HL-60 (cell line): ENCODE measurements around the gene SNORC.

ENCODE experiments used
- DNase-seq, 2 experiments: peaks; one replicate each; pipeline ENCODE4 v3.0.0-alpha.2; 2010 to 2020; ENCODE audit warnings: low read depth in 1 of 2, low spot score in 1 of 2
- H3K27ac ChIP-seq: fragments of 250-450 bp; sonication (Bioruptor Pico); replicated peaks from 2 replicates; pipeline ENCODE4 v1.5.1; 2020; ENCODE audit warnings: mild to moderate bottlenecking, moderate library complexity
- H3K27me3 ChIP-seq: fragments of 250-450 bp; sonication (Bioruptor Pico); 2 replicates; pipeline ENCODE4 v1.5.1; 2021; ENCODE audit warnings: mild to moderate bottlenecking, moderate library complexity; ENCODE audit not compliant: insufficient read depth, poor library complexity, severe bottlenecking
- H3K4me3 ChIP-seq: replicated peaks from 2 replicates; pipeline ENCODE4 v1.5.1; 2011; ENCODE audit warnings: mild to moderate bottlenecking, control low read depth, low read length; ENCODE audit not compliant: insufficient read depth
- GABPA ChIP-seq: IDR thresholded peaks from 2 replicates; pipeline ENCODE4 v1.6.1; 2012; ENCODE audit warnings: low read depth
- POLR2AphosphoS5 ChIP-seq: IDR thresholded peaks from 2 replicates; pipeline ENCODE4 v1.6.1; 2012; ENCODE audit warnings: low read depth
- SPI1 ChIP-seq: IDR thresholded peaks from 2 replicates; pipeline ENCODE4 v1.6.1; 2012; ENCODE audit warnings: low read depth, mild to moderate bottlenecking, borderline replicate concordance
- TF ChIP-seq, protein P1 (sequence below): IDR thresholded peaks from one replicate; pipeline ENCODE4 v1.5.1; 2011; ENCODE audit warnings: low read length, control low read depth, inconsistent platforms; ENCODE audit not compliant: insufficient read depth
- TF ChIP-seq, protein P2 (sequence below): IDR thresholded peaks from 2 replicates; pipeline ENCODE4 v1.6.1; 2012; ENCODE audit warnings: low read depth; ENCODE audit not compliant: insufficient replicate concordance

The SNORC gene

DNA sequence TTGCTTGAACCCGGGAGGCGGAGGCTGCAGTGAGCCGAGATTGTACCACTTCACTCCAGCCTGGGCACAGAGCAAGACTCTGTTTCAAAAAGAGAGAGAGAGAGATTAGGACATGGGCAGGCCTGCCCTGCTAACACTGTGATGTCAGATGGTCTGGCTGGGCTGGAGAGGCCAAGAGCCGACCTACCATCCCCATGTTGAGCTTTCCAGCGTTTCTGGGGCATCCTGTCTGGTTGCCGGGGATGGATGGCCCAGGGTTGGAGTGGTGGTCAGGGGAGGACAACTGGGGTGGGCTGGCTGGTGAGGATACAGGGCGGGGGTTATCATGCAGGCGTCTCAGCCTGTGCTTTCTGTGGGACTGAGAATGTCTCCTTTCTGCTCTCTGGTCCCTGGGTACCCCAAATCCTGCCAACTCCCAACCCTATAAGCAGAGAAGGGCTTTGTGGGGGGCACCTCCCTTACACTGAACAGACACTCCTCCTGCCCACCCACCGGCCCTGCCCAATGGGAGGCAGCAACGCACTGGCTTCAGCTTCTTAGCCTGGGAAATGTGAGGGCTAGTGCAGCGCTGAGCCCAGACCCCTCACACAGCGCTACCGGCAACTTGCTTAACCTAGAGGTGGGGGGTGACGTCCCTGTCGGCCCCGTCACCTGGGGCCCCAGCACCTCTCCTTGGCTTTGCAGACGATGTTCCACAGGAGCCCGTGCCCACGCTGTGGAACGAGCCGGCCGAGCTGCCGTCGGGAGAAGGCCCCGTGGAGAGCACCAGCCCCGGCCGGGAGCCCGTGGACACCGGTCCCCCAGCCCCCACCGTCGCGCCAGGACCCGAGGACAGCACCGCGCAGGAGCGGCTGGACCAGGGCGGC, 5.4 kb downstream of the SNORC start:
- Histone ChIP-seq H3K27ac (no peak overlapping the region), H3K4me3 (peak overlapping the region; percentile 68), H3K27me3 (no peaks in the 10 kb centered on the region)
- TF ChIP-seq SPI1 (no peak), POLR2AphosphoS5 (no peak), GABPA (no peak)
- TF ChIP-seq, protein P1, sequence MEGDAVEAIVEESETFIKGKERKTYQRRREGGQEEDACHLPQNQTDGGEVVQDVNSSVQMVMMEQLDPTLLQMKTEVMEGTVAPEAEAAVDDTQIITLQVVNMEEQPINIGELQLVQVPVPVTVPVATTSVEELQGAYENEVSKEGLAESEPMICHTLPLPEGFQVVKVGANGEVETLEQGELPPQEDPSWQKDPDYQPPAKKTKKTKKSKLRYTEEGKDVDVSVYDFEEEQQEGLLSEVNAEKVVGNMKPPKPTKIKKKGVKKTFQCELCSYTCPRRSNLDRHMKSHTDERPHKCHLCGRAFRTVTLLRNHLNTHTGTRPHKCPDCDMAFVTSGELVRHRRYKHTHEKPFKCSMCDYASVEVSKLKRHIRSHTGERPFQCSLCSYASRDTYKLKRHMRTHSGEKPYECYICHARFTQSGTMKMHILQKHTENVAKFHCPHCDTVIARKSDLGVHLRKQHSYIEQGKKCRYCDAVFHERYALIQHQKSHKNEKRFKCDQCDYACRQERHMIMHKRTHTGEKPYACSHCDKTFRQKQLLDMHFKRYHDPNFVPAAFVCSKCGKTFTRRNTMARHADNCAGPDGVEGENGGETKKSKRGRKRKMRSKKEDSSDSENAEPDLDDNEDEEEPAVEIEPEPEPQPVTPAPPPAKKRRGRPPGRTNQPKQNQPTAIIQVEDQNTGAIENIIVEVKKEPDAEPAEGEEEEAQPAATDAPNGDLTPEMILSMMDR, result no peak
- DNase-seq, result no peak

DNA sequence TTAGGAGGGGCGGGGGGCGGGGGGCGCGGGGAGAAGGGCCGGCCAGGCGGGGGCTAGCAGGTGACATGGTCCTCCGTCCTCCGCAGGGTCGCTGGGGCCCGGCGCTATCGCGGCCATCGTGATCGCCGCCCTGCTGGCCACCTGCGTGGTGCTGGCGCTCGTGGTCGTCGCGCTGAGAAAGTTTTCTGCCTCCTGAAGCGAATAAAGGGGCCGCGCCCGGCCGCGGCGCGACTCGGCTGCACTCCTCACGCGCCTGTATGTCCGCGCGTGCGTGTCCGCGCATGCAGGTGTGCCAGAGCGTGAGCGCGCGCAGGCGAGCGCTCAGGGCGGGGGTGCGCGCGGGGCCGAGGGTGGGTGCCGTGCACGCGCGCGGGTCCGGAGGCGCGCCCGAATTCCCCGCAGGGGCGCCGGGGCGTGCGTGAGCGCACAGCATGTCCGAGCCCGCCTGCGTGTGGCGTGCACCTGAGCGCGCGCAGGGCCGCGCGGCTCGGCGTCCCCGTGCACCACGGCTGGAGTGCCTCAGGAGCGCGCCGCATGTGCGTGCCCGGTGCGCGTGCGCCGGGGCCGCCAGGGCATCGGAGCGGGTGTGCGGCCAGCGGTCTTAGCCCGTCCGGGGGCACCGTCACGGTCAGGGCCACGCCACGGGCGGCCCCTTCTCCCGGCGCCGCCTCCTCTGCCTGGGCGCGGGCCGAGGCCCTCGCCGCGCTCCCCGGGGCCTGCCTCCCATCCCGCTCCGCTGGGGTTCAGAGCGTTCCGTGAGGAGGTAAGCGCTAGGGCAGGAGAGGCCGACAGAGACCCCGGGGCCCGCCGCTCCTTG, 6.3 kb downstream of the SNORC start:
- peak in 1 of 2 experiments; percentile 52 for DNase-seq
- no peaks in the 10 kb centered on the region for H3K27me3 ChIP-seq
- peak overlapping the region; percentile 68 for H3K4me3 ChIP-seq
- H3K27ac ChIP-seq, result no peak overlapping the region
- TF ChIP-seq, protein P1, result peak; percentile 17
- TF ChIP-seq POLR2AphosphoS5 (no peak), SPI1 (no peak), GABPA (no peak)
- TF ChIP-seq, protein P2, sequence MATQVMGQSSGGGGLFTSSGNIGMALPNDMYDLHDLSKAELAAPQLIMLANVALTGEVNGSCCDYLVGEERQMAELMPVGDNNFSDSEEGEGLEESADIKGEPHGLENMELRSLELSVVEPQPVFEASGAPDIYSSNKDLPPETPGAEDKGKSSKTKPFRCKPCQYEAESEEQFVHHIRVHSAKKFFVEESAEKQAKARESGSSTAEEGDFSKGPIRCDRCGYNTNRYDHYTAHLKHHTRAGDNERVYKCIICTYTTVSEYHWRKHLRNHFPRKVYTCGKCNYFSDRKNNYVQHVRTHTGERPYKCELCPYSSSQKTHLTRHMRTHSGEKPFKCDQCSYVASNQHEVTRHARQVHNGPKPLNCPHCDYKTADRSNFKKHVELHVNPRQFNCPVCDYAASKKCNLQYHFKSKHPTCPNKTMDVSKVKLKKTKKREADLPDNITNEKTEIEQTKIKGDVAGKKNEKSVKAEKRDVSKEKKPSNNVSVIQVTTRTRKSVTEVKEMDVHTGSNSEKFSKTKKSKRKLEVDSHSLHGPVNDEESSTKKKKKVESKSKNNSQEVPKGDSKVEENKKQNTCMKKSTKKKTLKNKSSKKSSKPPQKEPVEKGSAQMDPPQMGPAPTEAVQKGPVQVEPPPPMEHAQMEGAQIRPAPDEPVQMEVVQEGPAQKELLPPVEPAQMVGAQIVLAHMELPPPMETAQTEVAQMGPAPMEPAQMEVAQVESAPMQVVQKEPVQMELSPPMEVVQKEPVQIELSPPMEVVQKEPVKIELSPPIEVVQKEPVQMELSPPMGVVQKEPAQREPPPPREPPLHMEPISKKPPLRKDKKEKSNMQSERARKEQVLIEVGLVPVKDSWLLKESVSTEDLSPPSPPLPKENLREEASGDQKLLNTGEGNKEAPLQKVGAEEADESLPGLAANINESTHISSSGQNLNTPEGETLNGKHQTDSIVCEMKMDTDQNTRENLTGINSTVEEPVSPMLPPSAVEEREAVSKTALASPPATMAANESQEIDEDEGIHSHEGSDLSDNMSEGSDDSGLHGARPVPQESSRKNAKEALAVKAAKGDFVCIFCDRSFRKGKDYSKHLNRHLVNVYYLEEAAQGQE, result no peak

DNA sequence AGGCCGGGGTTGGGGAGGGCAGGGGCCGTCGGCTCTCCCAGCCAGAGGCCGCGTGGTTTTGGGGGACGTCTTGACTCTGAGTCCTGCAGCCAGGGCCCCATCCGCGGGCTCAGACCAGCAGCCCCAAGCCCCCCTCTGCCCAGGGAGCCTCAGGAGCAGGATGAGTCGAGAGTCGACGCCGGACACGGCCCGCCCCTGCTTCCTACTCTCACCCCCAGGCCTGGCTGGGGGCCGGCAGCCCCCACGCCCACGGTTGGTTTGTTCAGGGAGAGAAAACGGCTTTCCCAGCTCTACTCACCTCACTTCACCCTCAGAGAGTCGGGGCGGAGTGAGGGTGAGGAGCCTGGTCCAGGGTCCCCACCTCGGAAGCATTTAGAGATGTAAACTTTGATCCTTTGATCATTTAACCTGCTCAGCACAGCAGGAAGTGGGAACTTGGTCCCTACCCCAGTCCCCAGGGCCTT, 6.9 kb downstream of the SNORC start:
- peak overlapping the region; percentile 68 for H3K4me3 ChIP-seq
- TF ChIP-seq SPI1, result no peak
- TF ChIP-seq GABPA, result no peak
- TF ChIP-seq, protein P2, result no peak
- no peak for TF ChIP-seq POLR2AphosphoS5
- TF ChIP-seq, protein P1, result no peak
- no peak overlapping the region for H3K27ac ChIP-seq
- no peak for DNase-seq
- no peaks in the 10 kb centered on the region for H3K27me3 ChIP-seq
